HEK293 (cell line): Measurements from ENCODE around the gene ABHD17C.

Experiments used
- CTCF ChIA-PET: fragments of 350-600 bp; formaldehyde crosslinking; extraction: SDS; loops from one replicate; lab custom pipeline; 2021; ENCODE audit warnings: antibody characterized with exemption; lab: Yijun Ruan, JAX
- POLR2A ChIA-PET: fragments of 300-600 bp; formaldehyde crosslinking; extraction: SDS; loops from one replicate; lab custom pipeline; 2020; ENCODE audit warnings: antibody characterized with exemption, inconsistent platforms; lab: Yijun Ruan, JAX
- H3K27ac ChIP-seq: fragments of 200-500 bp; sonication (Bioruptor generic); 2 replicates; pipeline ENCODE4 v1.5.1; 2014; ENCODE audit warnings: low read depth, low read length, control low read depth, inconsistent platforms; ENCODE audit errors: extremely low read depth
- H3K36me3 ChIP-seq, 2 experiments: fragments of 200-500 bp in 1 of 2; sonication (Bioruptor generic) in 1 of 2; 1 replicate in 1 of 2; 2 replicates in 1 of 2; pipeline ENCODE4 v1.5.1; 2014 to 2017; ENCODE audit warnings: inconsistent platforms in 2 of 2, low read length in 2 of 2; ENCODE audit not compliant: control insufficient read depth in 2 of 2, insufficient read depth in 1 of 2
- H3K4me1 ChIP-seq: fragments of 200-500 bp; sonication (Bioruptor generic); 2 replicates; pipeline ENCODE4 v1.5.1; 2014; ENCODE audit warnings: mild to moderate bottlenecking, low read length, inconsistent platforms; ENCODE audit not compliant: control insufficient read depth, insufficient read depth
- H3K4me3 ChIP-seq: 2 replicates; pipeline ENCODE4 v1.5.1; 2011; ENCODE audit warnings: low read depth, mild to moderate bottlenecking, control low read depth, low read length, moderate library complexity
- H3K9me3 ChIP-seq: fragments of 200-500 bp; sonication (Bioruptor generic); 2 replicates; pipeline ENCODE4 v1.5.1; 2014; ENCODE audit warnings: low read depth, low read length, inconsistent platforms; ENCODE audit not compliant: control insufficient read depth, insufficient read depth
- BCL11A ChIP-seq: fragments of 450-650 bp; formaldehyde crosslinking; IDR thresholded peaks from 2 replicates; pipeline ENCODE4 v1.5.1; 2016; ENCODE audit warnings: low read depth, missing biosample characterization, missing genetic modification characterization
- EGR2 ChIP-seq: fragments of 450-650 bp; formaldehyde crosslinking; IDR thresholded peaks from 2 replicates; pipeline ENCODE4 v1.5.1; 2016; ENCODE audit warnings: low read depth, missing biosample characterization, missing genetic modification characterization
- HOXA7 ChIP-seq: sonication (generic); formaldehyde crosslinking; IDR thresholded peaks from 2 replicates; pipeline ENCODE4 v1.8.1; 2022; ENCODE audit warnings: missing genetic modification reagents, borderline replicate concordance
- KLF8 ChIP-seq: fragments of 450-650 bp; formaldehyde crosslinking; IDR thresholded peaks from 2 replicates; pipeline ENCODE4 v1.5.1; 2016; ENCODE audit warnings: missing biosample characterization, missing genetic modification characterization
- OSR2 ChIP-seq: fragments of 450-650 bp; formaldehyde crosslinking; IDR thresholded peaks from 2 replicates; pipeline ENCODE4 v1.5.1; 2016; ENCODE audit warnings: missing biosample characterization, missing genetic modification characterization
- PRDM1 ChIP-seq: fragments of 450-650 bp; formaldehyde crosslinking; IDR thresholded peaks from 2 replicates; pipeline ENCODE4; 2016; ENCODE audit warnings: missing biosample characterization, missing genetic modification characterization
- SCRT1 ChIP-seq: fragments of 450-650 bp; formaldehyde crosslinking; IDR thresholded peaks from 2 replicates; pipeline ENCODE4 v1.5.1; 2016; ENCODE audit warnings: missing biosample characterization, missing genetic modification characterization, borderline replicate concordance
- SCRT2 ChIP-seq: fragments of 450-650 bp; formaldehyde crosslinking; IDR thresholded peaks from 2 replicates; pipeline ENCODE4 v1.5.1; 2016; ENCODE audit warnings: missing biosample characterization, missing genetic modification characterization
- SP2 ChIP-seq: fragments of 450-650 bp; formaldehyde crosslinking; IDR thresholded peaks from 2 replicates; pipeline ENCODE4 v1.5.1; 2016; ENCODE audit warnings: missing biosample characterization, missing genetic modification characterization
- TRIM28 ChIP-seq: IDR thresholded peaks from 2 replicates; pipeline ENCODE4 v1.6.1; 2011; ENCODE audit warnings: low read length, control low read depth, borderline replicate concordance
- ZBTB17 ChIP-seq: fragments of 450-650 bp; formaldehyde crosslinking; IDR thresholded peaks from 2 replicates; pipeline ENCODE4 v1.5.1; 2016; ENCODE audit warnings: missing biosample characterization, missing genetic modification characterization
- ZBTB20 ChIP-seq: fragments of 450-650 bp; formaldehyde crosslinking; IDR thresholded peaks from 2 replicates; pipeline ENCODE4 v1.5.1; 2016; ENCODE audit warnings: missing biosample characterization, missing genetic modification characterization
- ZBTB7A ChIP-seq: fragments of 450-650 bp; formaldehyde crosslinking; IDR thresholded peaks from 2 replicates; pipeline ENCODE4 v1.5.1; 2016; ENCODE audit warnings: low read depth, missing biosample characterization, missing genetic modification characterization
- ZEB2 ChIP-seq: fragments of 450-650 bp; formaldehyde crosslinking; IDR thresholded peaks from 2 replicates; pipeline ENCODE4 v1.5.1; 2016; ENCODE audit warnings: missing biosample characterization, missing genetic modification characterization
- ZFP3 ChIP-seq: fragments of 450-650 bp; formaldehyde crosslinking; IDR thresholded peaks from 2 replicates; pipeline ENCODE4 v1.5.1; 2016; ENCODE audit warnings: low read depth, missing biosample characterization, missing genetic modification characterization
- ZNF19 ChIP-seq: fragments of 450-650 bp; formaldehyde crosslinking; IDR thresholded peaks from 2 replicates; pipeline ENCODE4; 2016; ENCODE audit warnings: missing biosample characterization, missing genetic modification characterization, low read depth
- ZNF239 ChIP-seq: fragments of 450-650 bp; formaldehyde crosslinking; IDR thresholded peaks from 2 replicates; pipeline ENCODE4 v1.5.1; 2016; ENCODE audit warnings: missing biosample characterization, missing genetic modification characterization
- ZNF26 ChIP-seq: fragments of 450-650 bp; formaldehyde crosslinking; IDR thresholded peaks from 2 replicates; pipeline ENCODE4 v1.5.1; 2016; ENCODE audit warnings: missing biosample characterization, missing genetic modification characterization
- ZNF423 ChIP-seq: fragments of 450-650 bp; formaldehyde crosslinking; IDR thresholded peaks from 2 replicates; pipeline ENCODE4 v1.5.1; 2016; ENCODE audit warnings: missing biosample characterization, missing genetic modification characterization
- ZNF521 ChIP-seq: fragments of 450-650 bp; formaldehyde crosslinking; IDR thresholded peaks from 2 replicates; pipeline ENCODE4 v1.5.1; 2017; ENCODE audit warnings: missing biosample characterization, mild to moderate bottlenecking, missing genetic modification characterization
- ZNF626 ChIP-seq: fragments of 450-650 bp; sonication (Bioruptor Pico); formaldehyde crosslinking; IDR thresholded peaks from 2 replicates; pipeline ENCODE4 v1.5.1; 2018; ENCODE audit warnings: missing biosample characterization, missing genetic modification characterization, inconsistent platforms
- ZNF843 ChIP-seq: fragments of 450-650 bp; formaldehyde crosslinking; IDR thresholded peaks from 2 replicates; pipeline ENCODE4 v1.5.1; 2016; ENCODE audit warnings: missing biosample characterization, missing genetic modification characterization
- ZXDB ChIP-seq: fragments of 450-650 bp; formaldehyde crosslinking; IDR thresholded peaks from 2 replicates; pipeline ENCODE4 v1.5.1; 2016; ENCODE audit warnings: missing biosample characterization, missing genetic modification characterization
- TF ChIP-seq, protein P1 (sequence below): fragments of 450-650 bp; formaldehyde crosslinking; IDR thresholded peaks from 2 replicates; pipeline ENCODE4 v1.5.1; 2016; ENCODE audit warnings: missing biosample characterization, missing genetic modification characterization, borderline replicate concordance
- TF ChIP-seq, protein P2 (sequence below): fragments of 450-650 bp; formaldehyde crosslinking; IDR thresholded peaks from 2 replicates; pipeline ENCODE4 v1.5.1; 2017; ENCODE audit warnings: missing biosample characterization, missing genetic modification characterization
- TF ChIP-seq, protein P3 (sequence below): fragments of 450-650 bp; formaldehyde crosslinking; IDR thresholded peaks from 2 replicates; pipeline ENCODE4 v1.5.1; 2016; ENCODE audit warnings: missing biosample characterization, missing genetic modification characterization

ABHD17C gene

DNA sequence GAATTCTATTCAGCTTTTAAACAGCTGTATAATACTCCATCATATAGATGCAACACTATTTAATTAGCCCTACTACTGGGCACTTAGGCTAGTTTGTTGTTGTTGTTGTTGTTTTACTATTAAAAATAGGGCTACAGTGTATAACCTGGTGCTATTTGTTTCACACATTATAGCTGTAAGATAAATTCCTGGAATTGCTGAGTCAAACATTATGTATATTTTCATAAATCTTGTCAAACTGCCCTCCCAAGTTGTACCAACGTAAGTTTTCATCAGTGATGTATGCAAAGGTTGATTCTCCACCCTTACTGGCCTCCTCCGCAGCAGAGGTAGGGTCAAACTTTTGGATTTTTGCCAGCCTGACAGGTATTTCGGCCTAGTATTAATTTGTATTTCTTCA, 80.2 kb downstream of the ABHD17C start:
- Histone ChIP-seq H3K9me3 (no peaks in the 10 kb centered on the region), H3K27ac (no peak overlapping the region), H3K36me3 (no peaks in the 10 kb centered on the region), H3K4me1 (peaks cover 25% of the 10 kb centered on the region), H3K4me3 (no peak overlapping the region)
- TF ChIP-seq ZNF19 (tag by site-specific recombination) (no peak), HOXA7 (CRISPR knock-in tag) (no peak), BCL11A (no peak), PRDM1 (tag by site-specific recombination) (no peak), ZNF843 (tag by site-specific recombination) (no peak), ZNF239 (no peak), ZBTB20 (tag by site-specific recombination) (no peak), KLF8 (no peak), ZFP3 (tag by site-specific recombination) (no peak), ZXDB (tag by site-specific recombination) (no peak), ZNF26 (tag by site-specific recombination) (no peak)
- TF ChIP-seq, protein P1, sequence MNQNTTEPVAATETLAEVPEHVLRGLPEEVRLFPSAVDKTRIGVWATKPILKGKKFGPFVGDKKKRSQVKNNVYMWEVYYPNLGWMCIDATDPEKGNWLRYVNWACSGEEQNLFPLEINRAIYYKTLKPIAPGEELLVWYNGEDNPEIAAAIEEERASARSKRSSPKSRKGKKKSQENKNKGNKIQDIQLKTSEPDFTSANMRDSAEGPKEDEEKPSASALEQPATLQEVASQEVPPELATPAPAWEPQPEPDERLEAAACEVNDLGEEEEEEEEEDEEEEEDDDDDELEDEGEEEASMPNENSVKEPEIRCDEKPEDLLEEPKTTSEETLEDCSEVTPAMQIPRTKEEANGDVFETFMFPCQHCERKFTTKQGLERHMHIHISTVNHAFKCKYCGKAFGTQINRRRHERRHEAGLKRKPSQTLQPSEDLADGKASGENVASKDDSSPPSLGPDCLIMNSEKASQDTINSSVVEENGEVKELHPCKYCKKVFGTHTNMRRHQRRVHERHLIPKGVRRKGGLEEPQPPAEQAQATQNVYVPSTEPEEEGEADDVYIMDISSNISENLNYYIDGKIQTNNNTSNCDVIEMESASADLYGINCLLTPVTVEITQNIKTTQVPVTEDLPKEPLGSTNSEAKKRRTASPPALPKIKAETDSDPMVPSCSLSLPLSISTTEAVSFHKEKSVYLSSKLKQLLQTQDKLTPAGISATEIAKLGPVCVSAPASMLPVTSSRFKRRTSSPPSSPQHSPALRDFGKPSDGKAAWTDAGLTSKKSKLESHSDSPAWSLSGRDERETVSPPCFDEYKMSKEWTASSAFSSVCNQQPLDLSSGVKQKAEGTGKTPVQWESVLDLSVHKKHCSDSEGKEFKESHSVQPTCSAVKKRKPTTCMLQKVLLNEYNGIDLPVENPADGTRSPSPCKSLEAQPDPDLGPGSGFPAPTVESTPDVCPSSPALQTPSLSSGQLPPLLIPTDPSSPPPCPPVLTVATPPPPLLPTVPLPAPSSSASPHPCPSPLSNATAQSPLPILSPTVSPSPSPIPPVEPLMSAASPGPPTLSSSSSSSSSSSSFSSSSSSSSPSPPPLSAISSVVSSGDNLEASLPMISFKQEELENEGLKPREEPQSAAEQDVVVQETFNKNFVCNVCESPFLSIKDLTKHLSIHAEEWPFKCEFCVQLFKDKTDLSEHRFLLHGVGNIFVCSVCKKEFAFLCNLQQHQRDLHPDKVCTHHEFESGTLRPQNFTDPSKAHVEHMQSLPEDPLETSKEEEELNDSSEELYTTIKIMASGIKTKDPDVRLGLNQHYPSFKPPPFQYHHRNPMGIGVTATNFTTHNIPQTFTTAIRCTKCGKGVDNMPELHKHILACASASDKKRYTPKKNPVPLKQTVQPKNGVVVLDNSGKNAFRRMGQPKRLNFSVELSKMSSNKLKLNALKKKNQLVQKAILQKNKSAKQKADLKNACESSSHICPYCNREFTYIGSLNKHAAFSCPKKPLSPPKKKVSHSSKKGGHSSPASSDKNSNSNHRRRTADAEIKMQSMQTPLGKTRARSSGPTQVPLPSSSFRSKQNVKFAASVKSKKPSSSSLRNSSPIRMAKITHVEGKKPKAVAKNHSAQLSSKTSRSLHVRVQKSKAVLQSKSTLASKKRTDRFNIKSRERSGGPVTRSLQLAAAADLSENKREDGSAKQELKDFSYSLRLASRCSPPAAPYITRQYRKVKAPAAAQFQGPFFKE (tag by site-specific recombination), result no peak
- POLR2A ChIA-PET, result no interaction called here
- CTCF ChIA-PET, result interaction anchor here (0.7 to 6.6 kb wide), 29 partner anchors 13 to 491 kb away, joined by 3 to 203 read pairs (median 9); partner anchors contain the start of gene ABHD17C

GRCh38 chr15:80776420-80777045, 81.4 kb downstream of the ABHD17C start:
- no peaks in the 10 kb centered on the region for H3K9me3 ChIP-seq
- H3K4me3 ChIP-seq, result no peak overlapping the region
- CTCF ChIA-PET, result interaction anchor here (0.5 to 6.6 kb wide), 82 partner anchors 9 to 1232 kb away, joined by 3 to 203 read pairs (median 4); partner anchors contain the start of gene ABHD17C
- H3K4me1 ChIP-seq, result peaks cover 28% of the 10 kb centered on the region
- no peaks in the 10 kb centered on the region for H3K36me3 ChIP-seq
- no peak overlapping the region for H3K27ac ChIP-seq
- POLR2A ChIA-PET, result interaction anchor here (0.5 to 1.2 kb wide), 4 partner anchors 81 to 233 kb away, joined by 5 to 6 read pairs (median 5); partner anchors contain the start of gene ABHD17C
- TF ChIP-seq SCRT2 (tag by site-specific recombination), result peak; percentile 95
- no peak for TF ChIP-seq ZNF626
- TF ChIP-seq ZBTB20 (tag by site-specific recombination), result no peak
- TF ChIP-seq, protein P2, sequence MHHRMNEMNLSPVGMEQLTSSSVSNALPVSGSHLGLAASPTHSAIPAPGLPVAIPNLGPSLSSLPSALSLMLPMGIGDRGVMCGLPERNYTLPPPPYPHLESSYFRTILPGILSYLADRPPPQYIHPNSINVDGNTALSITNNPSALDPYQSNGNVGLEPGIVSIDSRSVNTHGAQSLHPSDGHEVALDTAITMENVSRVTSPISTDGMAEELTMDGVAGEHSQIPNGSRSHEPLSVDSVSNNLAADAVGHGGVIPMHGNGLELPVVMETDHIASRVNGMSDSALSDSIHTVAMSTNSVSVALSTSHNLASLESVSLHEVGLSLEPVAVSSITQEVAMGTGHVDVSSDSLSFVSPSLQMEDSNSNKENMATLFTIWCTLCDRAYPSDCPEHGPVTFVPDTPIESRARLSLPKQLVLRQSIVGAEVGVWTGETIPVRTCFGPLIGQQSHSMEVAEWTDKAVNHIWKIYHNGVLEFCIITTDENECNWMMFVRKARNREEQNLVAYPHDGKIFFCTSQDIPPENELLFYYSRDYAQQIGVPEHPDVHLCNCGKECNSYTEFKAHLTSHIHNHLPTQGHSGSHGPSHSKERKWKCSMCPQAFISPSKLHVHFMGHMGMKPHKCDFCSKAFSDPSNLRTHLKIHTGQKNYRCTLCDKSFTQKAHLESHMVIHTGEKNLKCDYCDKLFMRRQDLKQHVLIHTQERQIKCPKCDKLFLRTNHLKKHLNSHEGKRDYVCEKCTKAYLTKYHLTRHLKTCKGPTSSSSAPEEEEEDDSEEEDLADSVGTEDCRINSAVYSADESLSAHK (tag by site-specific recombination), result no peak
- TF ChIP-seq ZBTB17, result peak; percentile 86
- TF ChIP-seq ZNF423, result no peak
- TF ChIP-seq EGR2 (tag by site-specific recombination), result 0 out of 2 replicates have a peak, but pooled peaks have one; percentile 11
- TF ChIP-seq ZBTB7A, result no peak
- no peak for TF ChIP-seq ZNF521 (tag by site-specific recombination)
- no peak for TF ChIP-seq SP2 (tag by site-specific recombination)
- no peak for TF ChIP-seq OSR2 (tag by site-specific recombination)
- TF ChIP-seq, protein P3, sequence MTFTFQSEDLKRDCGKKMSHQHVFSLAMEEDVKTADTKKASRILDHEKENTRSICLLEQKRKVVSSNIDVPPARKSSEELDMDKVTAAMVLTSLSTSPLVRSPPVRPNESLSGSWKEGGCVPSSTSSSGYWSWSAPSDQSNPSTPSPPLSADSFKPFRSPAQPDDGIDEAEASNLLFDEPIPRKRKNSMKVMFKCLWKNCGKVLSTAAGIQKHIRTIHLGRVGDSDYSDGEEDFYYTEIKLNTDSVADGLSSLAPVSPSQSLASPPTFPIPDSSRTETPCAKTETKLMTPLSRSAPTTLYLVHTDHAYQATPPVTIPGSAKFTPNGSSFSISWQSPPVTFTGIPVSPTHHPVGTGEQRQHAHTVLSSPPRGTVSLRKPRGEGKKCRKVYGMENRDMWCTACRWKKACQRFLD, result no peak
- TF ChIP-seq TRIM28, result no peak
- peak; percentile 93 for TF ChIP-seq SCRT1 (tag by site-specific recombination)
- TF ChIP-seq ZEB2 (tag by site-specific recombination), result no peak
